Upper lobe of right lung (tissue), 1 donor: ENCODE results near the gene UGGT2. TPM values are rescaled to one million over a fixed set of nuclear protein-coding genes. Genes with fewer than 3 reads are reported as not detected.
"Not testable (repeated sequence)": the region's sequence is repeated elsewhere in the genome, so short reads cannot be mapped to it uniquely, and the experiment has no call there.

Experiments used
- ATAC-seq: fragments of 200-7000 bp; cut with Tn5 transposase; one replicate; pipeline ENCODE4 v1.9.1; 2020; ENCODE audit warnings: mild to moderate bottlenecking, moderate library complexity
- DNase-seq: peaks from one replicate; pipeline ENCODE4 v3.0.0-alpha.2; 2020
- H3K27ac ChIP-seq: fragments of 200-600 bp; one replicate; pipeline ENCODE4 v1.8.0; 2022
- H3K27me3 ChIP-seq: fragments of 200-600 bp; one replicate; pipeline ENCODE4 v1.8.0; 2022; ENCODE audit warnings: mild to moderate bottlenecking
- H3K36me3 ChIP-seq: fragments of 200-600 bp; one replicate; pipeline ENCODE4 v1.8.0; 2022
- H3K4me1 ChIP-seq: fragments of 200-600 bp; one replicate; pipeline ENCODE4 v1.8.0; 2022
- H3K4me3 ChIP-seq: fragments of 200-600 bp; one replicate; pipeline ENCODE4 v1.8.0; 2022; ENCODE audit warnings: mild to moderate bottlenecking
- H3K9me3 ChIP-seq: fragments of 200-600 bp; one replicate; pipeline ENCODE4 v1.8.0; 2022
- CTCF ChIP-seq: fragments of 200-600 bp; IDR thresholded peaks from one replicate; pipeline ENCODE4 v1.8.0; 2022; ENCODE audit warnings: antibody characterized with exemption
- intact Hi-C: fragments of 100-400 bp; cut with DNase I; formaldehyde crosslinking; loops from one replicate; pipeline ENCODE4 v1.11.0; 2022
- total RNA-seq: library from RNA; stranded (reverse); fragmentation: NEBNext Ultra II Directional; extraction: Animal tissue kit (Norgen Biotek cat#: 25700); gene quantifications from one replicate; pipeline ENCODE4 v1.2.1, GENCODE V29; 2021
- donor health status: DM: no; HTN: yes; CAD: no; lungs with severe emphysema.

Gene UGGT2
- total RNA-seq, 1 donor from 2014 or later, result 21.7 TPM

- no peak for DNase-seq
- no peak for ATAC-seq
- Histone ChIP-seq H3K9me3 (no peaks in the 10 kb centered on the region), H3K27me3 (no peaks in the 10 kb centered on the region), H3K4me1 (no peaks in the 10 kb centered on the region), H3K27ac (no peak overlapping the region), H3K4me3 (no peak overlapping the region), H3K36me3 (no peaks in the 10 kb centered on the region)
- intact Hi-C loops, result no loop called here
- no peak for TF ChIP-seq CTCF
Measured at GRCh38 chr13:96065849-96066248, 12.6 kb upstream of the UGGT2 start.

GRCh38 chr13:96052656-96053002 is 572 bp downstream of the UGGT2 start:
- H3K27ac ChIP-seq, result peak overlapping the region; percentile 86
- TF ChIP-seq CTCF, result no peak

GRCh38 chr13:96051946-96052345 is 1.3 kb downstream of the UGGT2 start:
- H3K4me1 ChIP-seq, H3K27me3 ChIP-seq, DNase-seq, H3K9me3 ChIP-seq, H3K4me3 ChIP-seq, H3K36me3 ChIP-seq, intact Hi-C loops, ATAC-seq, H3K27ac ChIP-seq: not testable (repeated sequence)

More at GRCh38 chr13:96052656-96053002, 572 bp downstream of the UGGT2 start:
- H3K36me3 ChIP-seq, result no peaks in the 10 kb centered on the region
- no peaks in the 10 kb centered on the region for H3K9me3 ChIP-seq
- peaks cover 6% of the 10 kb centered on the region for H3K4me1 ChIP-seq
- intact Hi-C loops, result no loop called here
- peak overlapping the region; percentile 95 for H3K4me3 ChIP-seq
- DNase-seq, result no peak
- peak; percentile 55 for ATAC-seq
- no peaks in the 10 kb centered on the region for H3K27me3 ChIP-seq

- H3K4me1 ChIP-seq, H3K27ac ChIP-seq, H3K27me3 ChIP-seq, H3K4me3 ChIP-seq, DNase-seq, H3K9me3 ChIP-seq, H3K36me3 ChIP-seq, ATAC-seq, intact Hi-C loops: not testable (repeated sequence)
Measured at GRCh38 chr13:96051491-96051890, 1.7 kb downstream of the UGGT2 start.

GRCh38 chr13:96050955-96051354 is 2.2 kb downstream of the UGGT2 start:
- not testable (repeated sequence) for H3K4me3 ChIP-seq, ATAC-seq, DNase-seq

GRCh38 chr13:96046449-96047126 is 6.6 kb downstream of the UGGT2 start:
- DNase-seq, intact Hi-C loops, H3K36me3 ChIP-seq, H3K27ac ChIP-seq, H3K9me3 ChIP-seq, H3K4me1 ChIP-seq, H3K4me3 ChIP-seq, ATAC-seq, H3K27me3 ChIP-seq: not testable (repeated sequence)

More at GRCh38 chr13:96050955-96051354, 2.2 kb downstream of the UGGT2 start:
- intact Hi-C loops, H3K4me1 ChIP-seq, H3K9me3 ChIP-seq, H3K27ac ChIP-seq, H3K27me3 ChIP-seq, H3K36me3 ChIP-seq: not testable (repeated sequence)

GRCh38 chr13:96044238-96044637 is 9.0 kb downstream of the UGGT2 start:
- Histone ChIP-seq H3K4me3 (no peak overlapping the region), H3K4me1 (no peaks in the 10 kb centered on the region), H3K9me3 (no peaks in the 10 kb centered on the region), H3K27ac (no peak overlapping the region), H3K36me3 (no peaks in the 10 kb centered on the region), H3K27me3 (no peaks in the 10 kb centered on the region)
- DNase-seq (no peak), ATAC-seq (no peak)
- TF ChIP-seq CTCF, result no peak
- intact Hi-C loops, result no loop called here
